ENCODE data around the gene TMEM63C.

Gene TMEM63C

GRCh38 chr14:77240336-77240915 is 58.8 kb downstream of the TMEM63C start:
- DNase-seq (ENCODE audit: extremely low read depth, low read depth) = no peak

GRCh38 chr14:77241955-77242354 is 60.4 kb downstream of the TMEM63C start:
- no peak for DNase-seq (ENCODE audit: extremely low read depth, low read depth)
- TF ChIP-seq CTCF (IDR thresholded peaks at IDR 0.05; ENCODE audit: low read depth, low read length, missing control alignments) = no peak
- no peak overlapping the region for H3K4me3 ChIP-seq (replicated peaks; ENCODE audit: low read depth, low read length)

More at GRCh38 chr14:77240336-77240915, 58.8 kb downstream of the TMEM63C start:
- H3K4me3 ChIP-seq (replicated peaks; ENCODE audit: low read depth, low read length) = no peak overlapping the region
- TF ChIP-seq CTCF (IDR thresholded peaks at IDR 0.05; ENCODE audit: low read depth, low read length, missing control alignments) = no peak

- TF ChIP-seq CTCF (IDR thresholded peaks at IDR 0.05; ENCODE audit: low read depth, low read length, missing control alignments) = no peak
- H3K4me3 ChIP-seq (replicated peaks; ENCODE audit: low read depth, low read length) = no peak overlapping the region
- DNase-seq (ENCODE audit: extremely low read depth, low read depth) = no peak
These were observed 61.2 kb downstream of the TMEM63C start for GRCh38 chr14:77242752-77243151.

GRCh38 chr14:77243853-77244252 is 62.3 kb downstream of the TMEM63C start:
- H3K4me3 ChIP-seq (replicated peaks; ENCODE audit: low read depth, low read length) = no peak overlapping the region
- no peak for DNase-seq (ENCODE audit: extremely low read depth, low read depth)
- TF ChIP-seq CTCF (IDR thresholded peaks at IDR 0.05; ENCODE audit: low read depth, low read length, missing control alignments) = no peak

GRCh38 chr14:77245820-77246219 is 64.2 kb downstream of the TMEM63C start:
- no peak overlapping the region for H3K4me3 ChIP-seq (replicated peaks; ENCODE audit: low read depth, low read length)
- TF ChIP-seq CTCF (IDR thresholded peaks at IDR 0.05; ENCODE audit: low read depth, low read length, missing control alignments) = no peak
- DNase-seq (ENCODE audit: extremely low read depth, low read depth) = no peak

- no peak for DNase-seq (ENCODE audit: extremely low read depth, low read depth)
- no peak for TF ChIP-seq CTCF (IDR thresholded peaks at IDR 0.05; ENCODE audit: low read depth, low read length, missing control alignments)
- no peak overlapping the region for H3K4me3 ChIP-seq (replicated peaks; ENCODE audit: low read depth, low read length)
These were observed 65.2 kb downstream of the TMEM63C start for GRCh38 chr14:77246784-77247183.

- DNase-seq (ENCODE audit: extremely low read depth, low read depth) = no peak
- no peak for TF ChIP-seq CTCF (IDR thresholded peaks at IDR 0.05; ENCODE audit: low read depth, low read length, missing control alignments)
- H3K4me3 ChIP-seq (replicated peaks; ENCODE audit: low read depth, low read length) = no peak overlapping the region
These were observed 67.1 kb downstream of the TMEM63C start for GRCh38 chr14:77248666-77249065.

Measured in HFF-Myc (cell line).